ENCODE measurements around the gene LTBR.
A peak's percentile ranks its signal among the peaks of the same experiment; 100 is the strongest.

LTBR gene

GRCh38 chr12:6370994-6371754, 12.8 kb upstream of the LTBR start:
- H3K27me3 Mint-ChIP-seq: no peaks in the 10 kb centered on the region
- H3K9me3 Mint-ChIP-seq: no peaks in the 10 kb centered on the region
- no peak for ATAC-seq
- peak overlapping the region in 1 of 2 donors; percentile 51 for H3K27ac Mint-ChIP-seq
- no peak for DNase-seq
- no peak overlapping the region for H3K4me3 Mint-ChIP-seq
- peaks cover 77% of the 10 kb centered on the region for H3K4me1 Mint-ChIP-seq

- no peaks in the 10 kb centered on the region for H3K9me3 Mint-ChIP-seq
- peaks cover 84% of the 10 kb centered on the region for H3K4me1 Mint-ChIP-seq
- peak overlapping the region; percentile 34 to 57 for H3K27ac Mint-ChIP-seq
- H3K27me3 Mint-ChIP-seq: no peaks in the 10 kb centered on the region
- ATAC-seq (no peak), DNase-seq (no peak)
- H3K4me3 Mint-ChIP-seq: peak overlapping the region in 1 of 2 donors; percentile 47
These were observed 11.5 kb upstream of the LTBR start for GRCh38 chr12:6372403-6373003.

GRCh38 chr12:6373022-6373787, 10.8 kb upstream of the LTBR start:
- Mint-ChIP-seq H3K27me3 (no peaks in the 10 kb centered on the region), H3K4me1 (peaks cover 83% of the 10 kb centered on the region), H3K9me3 (no peaks in the 10 kb centered on the region), H3K27ac (no peak overlapping the region), H3K4me3 (no peak overlapping the region)
- no peak for ATAC-seq
- DNase-seq: no peak

- Mint-ChIP-seq H3K4me3 (no peak overlapping the region), H3K4me1 (peaks cover 74% of the 10 kb centered on the region), H3K27me3 (no peaks in the 10 kb centered on the region), H3K9me3 (no peaks in the 10 kb centered on the region), H3K27ac (no peak overlapping the region)
- DNase-seq (no peak), ATAC-seq (no peak)
These were observed 9.8 kb upstream of the LTBR start for GRCh38 chr12:6374028-6374785.

- Mint-ChIP-seq H3K27ac (peak overlapping the region in 1 of 2 donors; percentile 66), H3K4me3 (no peak overlapping the region), H3K9me3 (no peaks in the 10 kb centered on the region), H3K27me3 (no peaks in the 10 kb centered on the region), H3K4me1 (peaks cover 70% of the 10 kb centered on the region)
- ATAC-seq (no peak), DNase-seq (no peak)
These were observed 9.2 kb upstream of the LTBR start for GRCh38 chr12:6374786-6375160.

GRCh38 chr12:6375269-6376078, 8.5 kb upstream of the LTBR start, which contains the start of gene SCNN1A:
Gene SCNN1A (minus strand): TSS chr12:6375563. CDS start chr12:6374783, 780 bp downstream.
- Mint-ChIP-seq H3K4me3 (peak within 1 kb of the TSS; percentile 80 to 84), H3K9me3 (no peaks in the 10 kb centered on the region), H3K27ac (peak within 1 kb of the TSS; percentile 91 to 95), H3K4me1 (peaks cover 62% of the 10 kb centered on the region), H3K27me3 (no peaks in the 10 kb centered on the region)
- ATAC-seq: no peak
- no peak for DNase-seq

GRCh38 chr12:6376079-6376869, 7.7 kb upstream of the LTBR start:
- peak in 1 of 2 donors; percentile 29 for DNase-seq

GRCh38 chr12:6376870-6377666, 6.9 kb upstream of the LTBR start:
- Mint-ChIP-seq H3K27me3 (peaks cover 9% of the 10 kb centered on the region), H3K4me1 (peaks cover 50% of the 10 kb centered on the region), H3K9me3 (no peaks in the 10 kb centered on the region), H3K4me3 (peak overlapping the region; percentile 80 to 84), H3K27ac (peak overlapping the region; percentile 91 to 95)
- ATAC-seq (peak; percentile 40), DNase-seq (no peak)

More at GRCh38 chr12:6376079-6376869, 7.7 kb upstream of the LTBR start:
- Mint-ChIP-seq H3K4me3 (peak overlapping the region; percentile 80 to 84), H3K9me3 (no peaks in the 10 kb centered on the region), H3K27me3 (peaks cover 3% of the 10 kb centered on the region), H3K4me1 (peaks cover 55% of the 10 kb centered on the region), H3K27ac (peak overlapping the region; percentile 91 to 95)
- peak; percentile 70 for ATAC-seq

- Mint-ChIP-seq H3K4me3 (peak overlapping the region; percentile 55 to 80), H3K4me1 (peaks cover 45% of the 10 kb centered on the region), H3K27ac (peak overlapping the region in 1 of 2 donors; percentile 27), H3K27me3 (peaks cover 12% of the 10 kb centered on the region), H3K9me3 (no peaks in the 10 kb centered on the region)
- ATAC-seq (no peak), DNase-seq (no peak)
These were observed 6.3 kb upstream of the LTBR start for GRCh38 chr12:6377667-6377994.

- no peak for DNase-seq
- Mint-ChIP-seq H3K27ac (no peak overlapping the region), H3K4me3 (no peak overlapping the region)
These were observed 5.1 kb upstream of the LTBR start for GRCh38 chr12:6378709-6379472.

GRCh38 chr12:6380141-6381121, 3.5 kb upstream of the LTBR start:
- Mint-ChIP-seq H3K9me3 (no peaks in the 10 kb centered on the region), H3K27ac (peak overlapping the region in 1 of 2 donors; percentile 2), H3K4me3 (no peak overlapping the region), H3K27me3 (peaks cover 29% of the 10 kb centered on the region), H3K4me1 (peaks cover 36% of the 10 kb centered on the region)
- ATAC-seq (no peak), DNase-seq (no peak)

More at GRCh38 chr12:6378709-6379472, 5.1 kb upstream of the LTBR start:
- ATAC-seq: no peak
- Mint-ChIP-seq H3K27me3 (peaks cover 20% of the 10 kb centered on the region), H3K4me1 (peaks cover 45% of the 10 kb centered on the region), H3K9me3 (no peaks in the 10 kb centered on the region)

GRCh38 chr12:6382371-6382770, 1.6 kb upstream of the LTBR start:
- H3K27ac Mint-ChIP-seq: no peak overlapping the region
- DNase-seq (no peak), ATAC-seq (no peak)
- H3K4me3 Mint-ChIP-seq: no peak overlapping the region
- no peaks in the 10 kb centered on the region for H3K9me3 Mint-ChIP-seq
- peaks cover 16% of the 10 kb centered on the region for H3K4me1 Mint-ChIP-seq
- H3K27me3 Mint-ChIP-seq: peaks cover 29% of the 10 kb centered on the region
